ENCODE measurements around the gene MISP.

MISP gene

DNA sequence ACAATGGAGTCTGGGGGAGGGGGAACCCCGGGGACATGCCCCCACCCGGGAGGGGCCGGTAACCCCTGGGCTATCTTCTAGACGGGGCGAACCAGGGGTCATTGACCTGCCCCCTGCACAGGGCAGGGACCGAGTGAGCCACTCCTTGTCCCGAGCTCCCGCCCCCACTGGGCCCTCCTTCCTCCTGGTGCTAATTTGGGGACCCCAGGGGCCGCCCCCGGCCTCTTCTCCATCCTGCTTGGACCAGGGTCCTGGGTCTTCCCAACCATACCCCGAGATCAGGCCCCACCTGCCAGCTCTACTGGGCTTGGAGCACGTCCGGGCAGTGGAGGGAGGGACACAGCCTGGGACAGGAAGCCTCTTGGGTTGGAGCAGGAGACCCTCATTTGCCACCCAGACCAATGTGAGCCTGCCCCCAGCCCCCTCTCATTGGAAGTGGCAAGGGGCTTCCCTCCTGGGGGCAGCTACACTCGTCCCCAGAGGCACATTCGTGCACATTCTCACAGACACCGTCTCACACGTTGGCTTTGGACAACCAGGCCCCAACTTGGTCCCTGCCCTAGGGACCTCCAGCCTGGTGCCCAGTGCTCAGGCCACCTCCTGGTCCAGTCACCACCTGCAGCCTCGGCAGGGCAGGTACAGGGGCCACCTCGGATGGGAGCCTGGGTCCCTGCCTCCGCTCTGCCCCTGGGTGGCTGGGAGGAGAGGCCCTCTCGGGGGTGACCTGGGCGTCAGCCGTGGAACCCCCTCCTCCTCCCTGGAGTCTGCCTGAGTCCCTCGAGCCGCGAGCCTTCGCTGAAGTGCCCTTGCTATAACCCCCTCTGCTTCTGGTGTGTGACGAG is 3.3 kb upstream of the MISP start:
- no peak for DNase-seq

DNA sequence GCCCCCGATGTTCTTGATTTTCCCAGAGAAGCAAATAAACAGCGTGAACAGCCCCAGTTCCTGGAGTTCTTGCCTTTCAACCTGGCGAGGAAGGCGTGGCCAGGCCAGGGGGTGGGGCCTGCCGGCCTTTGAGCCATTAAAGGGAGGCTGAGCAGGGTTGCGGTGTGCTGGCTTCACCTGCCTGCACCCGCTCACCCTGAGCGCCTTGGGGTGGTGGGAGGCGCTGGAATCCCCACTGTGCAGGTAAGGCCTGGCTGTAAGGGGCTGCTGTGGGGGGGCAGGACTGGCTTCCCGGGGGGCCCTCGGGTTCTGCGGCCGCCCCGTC is 2.7 kb upstream of the MISP start:
- DNase-seq = no peak

DNA sequence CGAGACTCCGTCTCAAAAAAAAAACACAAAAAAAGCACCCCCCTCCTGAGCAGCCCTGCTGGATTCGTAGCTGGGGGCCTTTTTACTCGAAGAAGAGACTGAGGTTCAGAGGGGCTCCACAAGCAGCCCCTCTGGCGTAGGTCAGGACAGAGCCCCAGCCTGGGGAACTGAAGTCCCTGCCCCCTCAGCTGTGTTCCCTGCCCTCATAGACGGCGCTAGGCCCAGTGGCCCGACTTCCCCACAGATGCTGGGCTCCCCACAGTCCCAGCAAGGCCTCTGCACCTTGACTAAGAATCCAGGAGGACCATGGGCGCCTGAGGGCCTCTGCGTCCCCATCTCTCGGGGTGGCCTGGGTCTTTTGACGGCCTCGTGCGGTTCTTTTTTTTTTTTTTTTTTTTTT is 1.1 kb upstream of the MISP start:
- DNase-seq = no peak

DNA sequence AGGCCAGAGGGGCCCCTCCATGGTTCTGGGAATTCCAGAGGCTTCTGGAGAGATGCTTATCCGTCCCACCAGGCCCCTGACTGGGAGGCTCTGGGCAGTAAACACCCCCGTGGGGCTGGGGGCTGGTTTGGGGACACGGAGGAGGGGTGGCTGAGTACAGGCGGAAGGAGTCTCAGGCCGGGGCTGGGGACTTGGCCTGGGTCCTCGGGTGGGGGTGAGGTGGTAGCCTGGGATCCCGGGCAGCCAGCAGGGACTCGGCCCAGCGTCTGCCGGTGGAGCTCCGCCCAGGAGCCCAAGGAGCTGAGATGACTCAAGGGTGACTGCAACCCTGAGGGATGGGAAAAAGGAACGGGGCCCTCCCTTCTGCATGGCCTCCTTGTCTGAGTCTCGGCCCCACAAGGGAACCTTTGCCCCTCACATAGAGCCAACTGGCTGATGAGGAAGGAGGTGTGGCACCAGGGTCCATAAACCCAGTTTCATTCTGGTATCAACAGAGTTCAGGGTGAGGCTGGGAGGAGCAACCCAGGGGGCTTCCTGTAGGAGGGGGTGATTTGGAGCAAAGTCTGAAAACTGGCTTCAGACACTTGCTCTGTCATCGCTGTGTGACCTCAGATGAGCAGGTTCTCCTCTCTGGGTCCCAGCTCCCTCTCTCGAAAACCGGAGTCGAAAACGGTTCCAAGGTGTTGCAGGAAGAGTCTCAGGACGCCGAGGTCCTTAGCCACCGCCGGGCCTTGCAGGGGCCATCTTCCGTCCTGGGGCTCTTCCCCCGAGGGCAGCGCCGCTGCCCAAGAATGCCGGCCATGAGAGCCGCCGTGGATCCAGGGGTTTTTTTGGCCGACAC is 809 bp downstream of the MISP start:
- DNase-seq = no peak

DNA sequence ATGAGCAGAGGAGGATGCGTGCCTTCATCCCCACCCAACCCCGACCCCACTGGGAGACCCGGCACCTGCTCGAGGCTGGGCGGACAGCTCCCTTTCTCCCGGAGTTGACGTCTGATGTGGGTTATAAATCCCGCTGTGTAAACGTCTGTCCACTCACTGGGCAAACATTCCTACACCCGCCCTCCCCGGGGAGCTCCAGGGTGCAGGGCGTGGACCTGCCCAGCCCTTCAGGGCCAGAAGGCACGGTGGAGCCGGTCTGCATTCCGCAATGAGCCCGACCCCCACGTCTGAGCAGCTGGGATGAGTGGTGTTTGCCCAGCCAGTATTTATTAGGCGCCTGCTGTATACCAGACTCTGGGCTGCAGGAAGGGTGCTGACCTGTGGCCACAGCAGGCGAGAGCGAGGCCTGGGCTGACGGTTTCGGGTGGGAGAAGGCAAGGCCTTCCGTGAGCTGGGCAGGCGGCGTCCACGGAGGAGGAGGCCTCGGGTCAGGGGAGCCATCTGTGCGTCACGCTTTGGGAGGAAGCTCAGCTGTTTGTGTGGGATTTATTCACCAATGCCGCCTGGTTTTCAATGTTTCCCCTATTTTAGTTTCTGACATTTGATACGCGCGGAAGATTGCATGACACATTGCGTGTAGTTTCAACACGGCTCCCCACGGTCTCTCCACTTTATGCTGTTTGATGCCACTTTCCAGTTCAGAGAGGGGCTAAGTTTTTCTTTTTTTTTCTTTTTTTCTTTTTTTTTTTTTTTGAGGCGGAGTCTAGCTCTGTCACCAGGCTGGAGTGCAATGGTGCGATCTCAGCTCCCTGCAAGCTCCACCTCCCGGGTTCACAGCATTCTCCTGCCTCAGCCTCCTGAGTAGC is 2.0 kb downstream of the MISP start:
- no peak for DNase-seq

DNA sequence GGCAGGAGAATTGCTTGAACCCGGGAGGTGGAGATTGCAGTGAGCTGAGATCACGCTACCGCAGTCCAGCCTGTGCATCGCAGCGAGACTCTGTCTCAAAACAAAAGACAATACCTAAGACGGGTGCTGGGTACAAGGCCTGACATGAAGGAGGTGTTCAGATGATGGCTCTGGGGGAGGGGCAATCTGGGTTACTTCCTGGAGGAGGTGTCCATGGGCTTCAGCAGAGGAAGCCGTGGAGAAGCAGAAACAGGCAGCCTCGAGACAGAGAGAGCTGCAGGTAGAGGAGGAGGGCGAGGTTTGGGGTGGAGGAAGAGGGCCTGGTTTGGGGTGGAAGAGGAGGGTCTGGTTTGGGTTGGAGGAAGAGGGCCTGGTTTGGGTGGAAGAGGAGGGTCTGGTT is 3.6 kb downstream of the MISP start:
- no peak for DNase-seq

DNA sequence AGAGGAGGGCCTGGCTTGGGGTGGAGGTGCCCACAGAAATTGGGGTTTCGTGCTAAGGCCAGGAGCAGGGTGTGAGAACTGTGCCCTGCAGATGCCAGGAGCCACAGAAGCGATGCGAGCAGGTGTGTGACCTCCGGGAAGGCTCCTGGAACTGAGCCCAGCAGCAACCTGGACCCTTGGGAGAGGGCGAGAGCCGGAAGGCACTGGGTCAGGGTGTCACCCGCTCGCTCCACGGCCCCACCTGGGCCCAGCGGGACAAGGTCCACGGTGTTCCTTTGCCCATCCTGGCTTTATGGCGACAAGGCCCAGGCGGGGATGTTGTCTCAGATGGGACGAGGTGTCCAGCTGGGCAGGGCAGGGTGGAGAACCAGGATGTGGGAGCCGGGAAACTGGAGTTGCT is 4.2 kb downstream of the MISP start:
- no peak for DNase-seq

DNA sequence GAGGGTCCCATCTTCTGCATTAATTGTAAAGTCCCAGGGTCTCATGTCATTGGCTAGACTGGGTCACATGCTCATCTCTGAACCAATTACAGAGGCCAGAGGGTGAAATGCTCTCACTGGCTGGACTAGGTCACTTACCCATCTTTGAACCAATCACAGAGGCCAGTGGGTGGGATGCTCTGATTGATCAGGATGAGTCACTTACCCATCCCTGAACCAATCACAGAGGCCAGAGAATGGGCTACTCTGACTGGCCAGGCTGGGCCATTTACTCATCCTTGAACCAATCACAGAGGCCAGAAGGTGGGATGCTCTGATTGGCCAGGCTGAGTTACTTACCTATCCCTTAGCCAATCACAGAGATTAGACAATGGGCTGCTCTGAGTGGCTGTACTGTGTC is 5.3 kb downstream of the MISP start:
- no peak for DNase-seq

DNA sequence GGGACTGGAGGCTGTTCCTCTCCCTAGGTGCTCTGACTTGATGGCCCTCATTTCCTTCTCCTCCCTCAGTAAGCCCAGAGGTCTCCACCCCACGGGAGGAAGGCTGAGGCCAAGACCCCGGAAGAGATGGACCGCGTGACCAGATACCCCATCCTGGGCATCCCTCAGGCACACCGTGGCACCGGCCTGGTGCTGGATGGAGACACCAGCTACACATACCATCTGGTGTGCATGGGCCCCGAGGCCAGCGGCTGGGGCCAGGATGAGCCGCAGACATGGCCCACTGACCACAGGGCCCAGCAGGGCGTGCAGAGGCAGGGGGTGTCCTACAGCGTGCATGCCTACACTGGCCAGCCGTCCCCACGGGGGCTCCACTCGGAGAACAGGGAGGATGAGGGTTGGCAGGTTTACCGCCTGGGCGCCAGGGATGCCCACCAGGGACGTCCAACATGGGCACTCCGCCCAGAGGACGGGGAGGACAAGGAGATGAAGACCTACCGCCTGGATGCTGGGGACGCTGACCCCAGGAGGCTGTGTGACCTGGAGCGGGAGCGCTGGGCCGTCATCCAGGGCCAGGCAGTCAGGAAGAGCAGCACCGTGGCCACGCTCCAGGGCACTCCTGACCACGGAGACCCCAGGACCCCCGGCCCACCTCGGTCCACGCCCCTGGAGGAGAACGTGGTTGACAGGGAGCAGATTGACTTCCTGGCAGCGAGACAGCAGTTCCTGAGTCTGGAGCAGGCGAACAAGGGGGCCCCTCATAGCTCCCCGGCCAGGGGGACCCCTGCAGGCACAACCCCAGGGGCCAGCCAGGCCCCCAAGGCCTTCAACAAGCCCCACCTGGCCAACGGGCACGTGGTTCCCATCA is 6.1 kb downstream of the MISP start:
- DNase-seq = no peak

DNA sequence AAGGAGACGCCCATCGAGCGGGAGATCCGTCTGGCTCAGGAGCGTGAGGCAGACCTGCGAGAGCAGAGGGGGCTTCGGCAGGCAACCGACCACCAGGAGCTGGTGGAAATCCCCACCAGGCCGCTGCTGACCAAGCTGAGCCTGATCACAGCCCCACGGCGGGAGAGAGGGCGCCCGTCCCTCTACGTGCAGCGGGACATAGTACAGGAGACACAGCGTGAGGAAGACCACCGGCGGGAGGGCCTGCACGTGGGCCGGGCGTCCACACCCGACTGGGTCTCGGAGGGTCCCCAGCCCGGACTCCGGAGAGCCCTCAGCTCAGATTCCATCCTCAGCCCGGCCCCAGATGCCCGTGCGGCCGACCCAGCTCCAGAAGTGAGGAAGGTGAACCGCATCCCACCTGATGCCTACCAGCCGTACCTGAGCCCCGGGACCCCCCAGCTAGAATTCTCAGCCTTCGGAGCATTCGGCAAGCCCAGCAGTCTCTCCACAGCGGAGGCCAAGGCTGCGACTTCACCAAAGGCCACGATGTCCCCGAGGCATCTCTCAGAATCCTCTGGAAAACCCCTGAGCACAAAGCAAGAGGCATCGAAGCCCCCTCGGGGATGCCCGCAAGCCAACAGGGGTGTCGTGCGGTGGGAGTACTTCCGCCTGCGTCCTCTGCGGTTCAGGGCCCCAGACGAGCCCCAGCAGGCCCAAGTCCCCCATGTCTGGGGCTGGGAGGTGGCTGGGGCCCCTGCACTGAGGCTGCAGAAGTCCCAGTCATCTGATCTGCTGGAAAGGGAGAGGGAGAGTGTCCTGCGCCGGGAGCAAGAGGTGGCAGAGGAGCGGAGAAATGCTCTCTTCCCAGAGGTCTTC is 7.1 kb downstream of the MISP start:
- DNase-seq = no peak

DNA sequence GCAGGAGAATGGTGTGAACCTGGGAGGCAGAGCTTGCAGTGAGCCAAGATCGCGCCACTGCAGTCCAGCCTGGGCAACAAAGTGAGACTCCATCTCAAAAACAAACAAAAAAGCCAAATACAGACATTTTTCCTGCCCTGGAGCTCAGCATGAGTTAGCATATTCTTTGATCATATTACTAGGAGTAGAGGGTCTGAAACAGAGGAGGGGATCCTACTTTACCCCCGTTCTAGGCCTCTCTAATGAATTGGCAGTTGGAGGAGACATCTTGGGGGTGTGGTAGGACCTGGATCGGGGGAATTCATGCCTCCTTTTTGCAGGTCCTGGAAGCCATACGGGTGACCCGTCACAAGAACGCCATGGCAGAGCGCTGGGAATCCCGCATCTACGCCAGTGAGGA is 12.3 kb downstream of the MISP start:
- no peak for DNase-seq

DNA sequence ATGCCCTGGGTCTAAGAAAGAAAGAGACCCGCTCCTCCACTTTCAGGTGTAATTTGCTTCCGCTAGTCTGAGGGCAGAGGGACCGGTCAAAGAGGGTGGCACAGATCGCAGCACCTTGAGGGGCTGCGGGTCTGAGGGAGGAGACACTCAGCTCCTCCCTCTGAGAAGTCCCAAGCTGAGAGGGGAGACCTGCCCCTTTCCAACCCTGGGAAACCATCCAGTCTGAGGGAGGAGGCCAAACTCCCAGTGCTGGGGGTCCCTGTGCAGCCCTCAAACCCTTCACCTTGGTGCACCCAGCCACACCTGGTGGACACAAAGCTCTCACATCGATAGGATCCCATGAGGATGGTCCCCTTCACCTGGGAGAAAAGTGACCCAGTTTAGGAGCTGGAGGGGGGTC is 13.0 kb downstream of the MISP start:
- DNase-seq = no peak

DNA sequence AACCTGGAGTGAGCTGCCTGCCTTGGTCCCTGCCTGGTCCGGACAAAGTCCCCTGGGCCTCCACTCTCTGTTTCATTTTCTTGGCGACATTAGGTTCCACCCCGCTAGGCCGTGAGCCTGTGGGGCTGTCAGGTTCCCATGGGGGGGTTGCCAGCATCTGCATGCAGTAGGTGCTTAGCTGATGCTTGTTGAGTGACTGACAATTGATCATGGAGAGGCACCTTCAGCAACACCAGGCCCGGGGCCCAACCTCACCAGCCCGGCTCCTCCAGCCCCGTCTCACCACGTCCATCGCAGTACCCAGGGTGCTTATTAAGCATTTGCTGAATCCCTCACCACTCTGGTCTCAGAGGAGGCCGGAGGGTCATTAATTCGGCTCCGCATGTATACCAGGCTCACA is 13.4 kb downstream of the MISP start:
- no peak for DNase-seq

DNA sequence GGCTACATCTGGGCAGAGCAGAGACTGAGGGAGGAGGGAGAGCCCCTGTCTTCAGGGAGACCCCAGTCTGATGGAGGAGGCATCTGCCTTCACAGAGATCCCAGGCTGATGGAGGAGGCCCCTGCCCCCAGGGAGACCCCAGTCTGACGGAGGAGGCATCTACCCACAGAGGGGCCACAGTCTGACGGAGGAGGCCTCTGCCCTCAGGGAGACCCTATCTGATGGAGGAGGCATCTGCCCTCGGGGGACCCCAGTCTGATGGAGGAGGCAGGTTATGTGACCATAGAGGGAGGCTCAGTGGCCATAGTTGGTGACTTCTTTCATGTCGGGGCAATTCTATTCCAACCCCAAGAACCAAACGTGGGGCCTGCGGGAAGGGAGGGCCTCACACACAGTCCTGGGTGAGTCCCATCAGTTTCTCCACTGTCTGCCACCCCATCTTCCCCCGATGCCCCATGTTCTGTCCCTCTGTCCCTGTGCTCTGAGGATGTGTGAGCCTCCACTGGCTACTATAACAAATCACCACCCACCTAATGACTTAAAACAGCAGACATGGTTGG is 14.3 kb downstream of the MISP start:
- no peak for DNase-seq

DNA sequence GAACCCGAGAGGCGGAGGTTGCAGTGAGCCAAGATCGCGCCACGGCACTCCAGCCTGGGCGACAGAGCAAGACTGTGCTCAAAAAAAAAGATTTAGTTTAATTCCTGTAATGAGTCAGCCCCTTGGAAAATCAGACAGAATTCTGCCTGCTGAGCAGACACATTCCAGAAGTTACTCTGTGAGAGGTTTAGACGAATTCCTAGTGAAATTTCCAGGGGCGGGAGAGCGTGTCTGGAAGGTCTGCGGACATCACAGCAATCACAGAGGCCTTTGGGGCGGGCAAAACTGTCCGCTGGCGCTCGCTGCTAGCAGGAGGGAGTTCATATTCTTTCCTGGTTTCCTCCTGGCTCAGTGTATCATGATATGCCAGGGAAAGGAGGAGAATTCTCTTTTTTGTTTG is 17.5 kb downstream of the MISP start:
- no peak for DNase-seq

DNA sequence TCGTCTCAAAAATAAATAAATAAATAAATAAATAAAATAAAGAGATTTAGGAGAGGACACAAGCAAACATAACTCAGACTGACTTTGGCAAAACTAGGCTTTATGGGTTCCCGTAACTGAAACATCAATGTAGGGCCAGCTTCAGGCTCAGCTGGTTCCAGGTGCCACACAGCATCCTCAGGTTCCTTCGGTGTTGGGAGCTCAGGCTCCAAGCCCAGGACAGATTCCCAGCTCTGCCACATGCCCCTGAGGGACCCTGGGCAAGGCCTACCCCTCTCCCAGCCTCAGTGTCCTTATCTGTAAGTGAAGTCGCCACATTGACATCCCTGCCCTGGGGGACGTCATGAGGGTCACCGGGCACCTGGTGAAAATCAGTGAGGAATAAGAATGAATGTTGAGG is 18.7 kb downstream of the MISP start:
- no peak for DNase-seq

DNA sequence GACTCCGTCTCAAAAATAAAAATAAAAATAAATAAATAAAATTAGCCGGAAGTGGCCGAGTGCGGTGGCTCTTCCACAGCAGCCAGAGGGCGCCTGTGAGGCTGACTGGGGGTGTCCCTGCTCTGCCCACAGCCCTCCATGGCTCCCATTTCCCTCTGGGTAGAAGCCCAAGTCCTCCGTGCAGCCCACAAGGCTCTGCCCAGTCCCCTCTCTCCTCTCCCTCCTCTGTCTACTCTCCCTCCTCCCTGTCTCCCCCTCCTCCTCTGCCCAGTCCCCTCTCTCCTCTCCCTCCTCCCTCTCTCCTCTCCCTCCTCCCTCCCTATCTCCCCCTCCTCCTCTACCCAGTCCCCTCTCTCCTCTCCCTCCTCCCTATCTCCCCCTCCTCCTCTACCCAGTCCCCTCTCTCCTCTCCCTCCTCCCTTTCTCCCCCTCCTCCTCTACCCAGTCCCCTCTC is 20.4 kb downstream of the MISP start:
- DNase-seq = no peak

DNA sequence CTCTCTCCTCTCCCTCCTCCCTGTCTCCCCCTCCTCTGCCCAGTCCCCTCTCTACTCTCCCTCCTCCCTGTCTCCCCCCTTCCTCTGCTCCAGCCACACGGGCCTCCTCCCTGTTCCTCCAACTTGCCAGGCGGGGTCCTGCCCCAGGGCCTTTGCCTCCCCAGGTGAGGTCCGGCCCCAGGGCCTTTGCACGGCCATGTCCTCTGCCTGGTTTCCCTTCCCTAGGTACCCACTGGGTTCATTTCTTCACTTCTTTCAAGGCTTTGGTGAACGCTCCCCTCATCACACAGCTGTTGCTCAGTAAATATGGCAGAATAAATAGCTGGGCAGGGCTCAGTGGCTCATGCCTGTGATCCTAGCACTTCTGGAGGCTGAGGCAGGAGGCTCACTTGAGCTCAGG is 21.2 kb downstream of the MISP start:
- DNase-seq = no peak

DNA sequence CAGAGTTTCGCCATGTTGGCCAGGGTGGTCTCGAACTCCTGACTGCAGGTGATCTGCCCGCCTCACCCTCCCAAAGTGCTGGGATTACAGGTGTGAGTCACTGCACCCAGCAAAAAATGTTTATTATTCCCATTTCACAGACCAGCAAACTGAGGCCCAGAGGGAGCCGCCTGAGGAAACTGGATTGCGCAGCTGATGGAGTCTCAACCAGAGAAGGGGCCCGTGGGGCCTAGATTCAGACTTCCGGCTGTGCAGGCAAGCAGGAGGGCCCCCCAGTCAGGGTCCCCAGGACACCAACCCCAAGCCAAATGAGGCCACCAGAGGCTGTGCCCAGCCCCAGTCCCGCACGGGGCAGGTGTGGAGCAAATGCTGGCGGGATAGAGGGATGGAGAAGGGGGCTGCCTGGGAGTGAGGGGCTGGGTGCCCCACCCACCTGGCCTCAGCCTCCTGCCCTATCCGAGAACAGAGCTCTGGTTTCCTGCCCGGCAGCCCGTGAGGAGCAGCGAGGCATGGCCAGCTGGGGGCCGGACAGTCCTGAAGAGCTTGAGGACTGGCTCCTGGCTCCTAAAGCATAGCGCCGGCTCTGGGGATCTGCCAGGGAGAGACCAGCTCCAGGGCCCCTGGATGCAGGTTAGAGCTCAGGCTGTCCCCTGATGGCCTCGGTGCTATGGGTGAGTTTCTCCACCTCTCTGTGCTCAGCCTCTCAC is 22.0 kb downstream of the MISP start:
- DNase-seq = no peak

DNA sequence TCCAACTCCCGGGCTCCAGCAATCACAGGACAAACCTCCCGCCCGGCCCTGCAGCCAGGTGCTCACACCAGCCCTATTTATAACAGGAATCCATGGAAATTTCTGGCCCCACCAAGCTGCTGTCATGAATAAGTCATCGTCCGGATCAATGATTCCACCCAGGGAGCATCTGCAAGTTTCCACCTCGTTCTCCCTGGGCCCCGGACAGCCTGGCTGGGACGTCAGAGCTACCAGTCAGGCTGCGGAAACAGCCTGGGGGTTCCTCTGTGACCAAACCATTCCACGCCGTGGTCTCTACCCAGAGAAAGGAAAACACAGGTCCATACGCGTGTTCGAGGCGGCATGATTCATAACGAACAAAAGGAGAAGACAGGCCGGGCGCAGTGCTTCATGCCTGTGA is 25.6 kb downstream of the MISP start:
- DNase-seq = no peak
